GM20000 (cell line): ENCODE measurements around the gene PHB1.

ENCODE experiments used
- DNase-seq: peaks from one replicate; pipeline ENCODE4 v3.0.0; 2012; ENCODE audit warnings: low spot score
- CTCF ChIP-seq: IDR thresholded peaks from 2 replicates; pipeline ENCODE4 v1.5.1; 2012; ENCODE audit warnings: mild to moderate bottlenecking, control low read depth; ENCODE audit errors: extremely low read depth, missing control alignments

PHB1 gene

GRCh38 chr17:49414622-49415350 lies at the start of gene PHB1:
TSS of gene PHB1 (minus strand) at chr17:49414882. CDS start at chr17:49413264, 1,618 bp downstream.
- no peak for TF ChIP-seq CTCF
- DNase-seq: peak; percentile 97

GRCh38 chr17:49464049-49464448 lies 49.4 kb upstream of the PHB1 start:
- DNase-seq: no peak
- TF ChIP-seq CTCF: no peak

DNA sequence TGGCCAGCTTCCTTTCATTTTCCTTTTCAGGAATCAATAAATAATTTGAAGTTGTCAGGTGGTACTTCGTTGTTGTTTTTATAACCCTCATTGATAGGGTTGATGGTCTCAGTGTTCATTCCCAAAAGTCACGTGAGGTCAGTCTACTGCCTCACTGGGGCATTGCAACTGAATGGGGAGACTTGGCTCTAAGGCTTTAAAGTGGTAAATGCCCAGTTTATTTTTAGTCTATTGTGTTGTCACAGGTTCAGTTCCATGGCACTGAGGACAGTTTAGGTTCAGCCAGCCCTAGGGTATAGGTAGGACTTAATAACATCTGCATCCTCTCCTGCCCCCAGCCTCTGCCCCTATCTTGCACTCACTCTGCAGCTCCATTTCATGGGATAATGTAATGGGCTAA lies 46.9 kb upstream of the PHB1 start:
- TF ChIP-seq CTCF: no peak
- DNase-seq: no peak

DNA sequence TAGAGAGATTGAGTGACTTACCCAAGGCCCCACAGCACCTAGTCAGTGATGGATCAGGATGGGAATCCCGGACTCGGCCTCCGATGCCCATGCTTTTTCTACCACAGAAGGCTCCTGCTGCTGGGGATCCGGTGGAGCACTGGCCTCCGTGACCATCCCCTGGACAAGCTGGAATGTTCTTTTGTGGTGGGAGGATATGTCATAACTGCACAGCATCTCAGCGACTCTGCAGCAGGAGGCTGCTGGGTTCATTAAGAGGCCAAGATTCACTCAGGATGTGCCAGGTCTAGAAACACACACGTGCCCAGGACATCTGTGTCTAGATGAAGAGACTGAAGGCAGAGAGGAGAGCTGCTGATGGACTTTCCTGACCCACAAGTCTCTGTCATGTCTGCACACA lies 45.7 kb upstream of the PHB1 start:
- TF ChIP-seq CTCF: no peak
- no peak for DNase-seq

GRCh38 chr17:49459401-49459984 lies 44.8 kb upstream of the PHB1 start:
- DNase-seq: no peak
- TF ChIP-seq CTCF: no peak

GRCh38 chr17:49457564-49458535 lies 43.2 kb upstream of the PHB1 start:
- no peak for TF ChIP-seq CTCF
- no peak for DNase-seq
